IMR-90 (cell line): ENCODE measurements around the gene CD300LD. TPM values are rescaled to one million over a fixed set of nuclear protein-coding genes. Genes with fewer than 3 reads are reported as not detected.

Source experiments
- ATAC-seq: fragments of 200-7000 bp; cut with Tn5 transposase; 2 replicates; pipeline ENCODE4 v1.9.1; 2020; ENCODE audit warnings: low read depth, mild to moderate bottlenecking, moderate library complexity
- BruUV-seq: library from RNA; stranded (reverse); fragments of 400-500 nt; replicated peaks from 2 replicates; lab custom pipeline; 2021; lab: Mats Ljungman, UMichigan
- CTCF ChIA-PET: fragments of 300-600 bp; formaldehyde crosslinking; extraction: SDS; loops from one replicate; lab custom pipeline; 2021; ENCODE audit warnings: antibody characterized with exemption; lab: Yijun Ruan, JAX
- POLR2A ChIA-PET: fragments of 300-600 bp; sonication (Branson Sonifier 250); formaldehyde crosslinking; loops from one replicate; lab custom pipeline; 2022; ENCODE audit warnings: antibody characterized with exemption; ENCODE audit not compliant: unreplicated experiment; lab: Charles Lee
- DNase-seq: peaks from one replicate; pipeline ENCODE4 v3.0.0; 2013
- H2AFZ ChIP-seq: replicated peaks from 2 replicates; pipeline ENCODE3; 2013; ENCODE audit warnings: low read length, mild to moderate bottlenecking; ENCODE audit not compliant: poor library complexity
- H2AK5ac ChIP-seq: 2 replicates; pipeline ENCODE4 v1.6.1; 2013; ENCODE audit warnings: low read depth, low read length, inconsistent platforms
- H2AK9ac ChIP-seq: replicated peaks from 2 replicates; pipeline ENCODE3; 2013; ENCODE audit warnings: mild to moderate bottlenecking, low read depth, low read length, moderate library complexity; ENCODE audit not compliant: poor library complexity
- H2BK120ac ChIP-seq: 2 replicates; pipeline ENCODE4 v1.6.1; 2013; ENCODE audit warnings: low read depth, low read length, inconsistent platforms
- H2BK15ac ChIP-seq: 3 replicates; pipeline ENCODE4 v1.6.1; 2013; ENCODE audit warnings: low read depth, low read length, inconsistent platforms
- H2BK20ac ChIP-seq: 2 replicates; pipeline ENCODE4 v1.6.1; 2013; ENCODE audit warnings: low read depth, mild to moderate bottlenecking, inconsistent platforms, low read length, moderate library complexity
- H2BK5ac ChIP-seq: 2 replicates; pipeline ENCODE4 v1.6.1; 2013; ENCODE audit warnings: mild to moderate bottlenecking, low read depth, low read length, inconsistent platforms; ENCODE audit not compliant: poor library complexity, severe bottlenecking
- H3K14ac ChIP-seq: replicated peaks from 2 replicates; pipeline ENCODE4 v1.6.1; 2013; ENCODE audit warnings: low read depth, low read length, inconsistent platforms
- H3K18ac ChIP-seq: 2 replicates; pipeline ENCODE4 v1.6.1; 2013; ENCODE audit warnings: low read depth, low read length, control low read depth
- H3K23ac ChIP-seq: 2 replicates; pipeline ENCODE4 v1.6.1; 2013; ENCODE audit warnings: low read depth, low read length, inconsistent platforms
- H3K27ac ChIP-seq: 2 replicates; pipeline ENCODE4 v1.5.1; 2013; ENCODE audit warnings: mild to moderate bottlenecking, control low read depth, low read length; ENCODE audit not compliant: insufficient read depth
- H3K27me3 ChIP-seq: 2 replicates; pipeline ENCODE4 v1.6.1; 2013; ENCODE audit warnings: low read length; ENCODE audit not compliant: control insufficient read depth, insufficient read depth
- H3K36me3 ChIP-seq: 2 replicates; pipeline ENCODE4 v1.6.1; 2013; ENCODE audit warnings: low read length, mixed read lengths; ENCODE audit not compliant: control insufficient read depth, insufficient read depth
- H3K4ac ChIP-seq: 2 replicates; pipeline ENCODE4 v1.6.1; 2013; ENCODE audit warnings: low read depth, low read length, inconsistent platforms
- H3K4me1 ChIP-seq: 2 replicates; pipeline ENCODE4 v1.6.1; 2013; ENCODE audit warnings: low read length, mixed read lengths; ENCODE audit not compliant: control insufficient read depth, insufficient read depth
- H3K4me2 ChIP-seq: 2 replicates; pipeline ENCODE4 v1.6.1; 2013; ENCODE audit warnings: low read depth, mild to moderate bottlenecking, control low read depth, low read length, moderate library complexity
- H3K4me3 ChIP-seq: 2 replicates; pipeline ENCODE4 v1.5.1; 2013; ENCODE audit warnings: low read depth, mild to moderate bottlenecking, control low read depth, low read length, moderate library complexity; ENCODE audit not compliant: insufficient read depth
- H3K56ac ChIP-seq: 2 replicates; pipeline ENCODE4 v1.6.1; 2013; ENCODE audit warnings: low read length, inconsistent platforms; ENCODE audit not compliant: insufficient read depth; ENCODE audit errors: extremely low read depth
- H3K79me1 ChIP-seq, 2 experiments: 2 replicates each; pipeline ENCODE4 v1.6.1; 2013; ENCODE audit warnings: low read length in 2 of 2, inconsistent platforms in 1 of 2, low read depth in 1 of 2
- H3K9ac ChIP-seq: 2 replicates; pipeline ENCODE4 v1.6.1; 2013; ENCODE audit warnings: low read depth, low read length, control low read depth
- H3K9me1 ChIP-seq: 2 replicates; pipeline ENCODE4 v1.6.1; 2013; ENCODE audit warnings: low read length, inconsistent platforms; ENCODE audit not compliant: insufficient read depth
- H3K9me3 ChIP-seq: 2 replicates; pipeline ENCODE4 v1.6.1; 2013; ENCODE audit warnings: low read length; ENCODE audit not compliant: control insufficient read depth, insufficient read depth
- H4K20me1 ChIP-seq: 2 replicates; pipeline ENCODE4 v1.6.1; 2013; ENCODE audit warnings: low read length, inconsistent platforms; ENCODE audit not compliant: insufficient read depth
- H4K5ac ChIP-seq: 2 replicates; pipeline ENCODE4 v1.6.1; 2013; ENCODE audit warnings: mild to moderate bottlenecking, low read depth, low read length, control low read depth
- H4K8ac ChIP-seq, 2 experiments: 2 replicates each; pipeline ENCODE4 v1.6.1; 2013; ENCODE audit warnings: low read depth in 2 of 2, low read length in 2 of 2, control low read depth in 1 of 2, inconsistent platforms in 1 of 2
- H4K91ac ChIP-seq: 2 replicates; pipeline ENCODE4 v1.6.1; 2013; ENCODE audit warnings: low read depth, low read length, inconsistent platforms; ENCODE audit not compliant: insufficient read depth
- CHD1 ChIP-seq: IDR thresholded peaks from 2 replicates; pipeline ENCODE4 v1.6.1; 2012; ENCODE audit warnings: low read depth, low read length, improper control_type of control experiment
- MAFK ChIP-seq: IDR thresholded peaks from 2 replicates; pipeline ENCODE4 v1.6.1; 2012; ENCODE audit warnings: low read depth, low read length, improper control_type of control experiment
- WGBS, 2 experiments: methylation state at CpG; one replicate each; pipeline versions ENCODE4 v1.1.5 to v1.1.7; 2013; ENCODE audit warnings: missing lambda C conversion rate in 2 of 2; ENCODE audit not compliant: insufficient read length in 1 of 2; ENCODE audit errors: extremely low coverage in 2 of 2; 5-methylcytosine and 5-hydroxymethylcytosine counted together
- dilution Hi-C: fragments of 300-500 bp; cut with HindIII; formaldehyde crosslinking; loops from one replicate; pipeline ENCODE4 v1.14.3; 2018; ENCODE audit warnings: low sequenced_read_pairs; ENCODE audit not compliant: unreplicated experiment
- in situ Hi-C: fragments of 300-500 bp; cut with MboI; formaldehyde crosslinking; loops from 3 replicates; pipeline ENCODE4 v1.14.3; 2019; ENCODE audit warnings: low sequenced_read_pairs, inconsistent platforms, mixed read lengths
- intact Hi-C: fragments of 100-400 bp; cut with micrococcal nuclease; formaldehyde crosslinking; loops from 2 replicates; pipeline ENCODE4 v1.10.0; 2022
- polyA plus RNA-seq, 3 experiments: library from polyadenylated mRNA; depleted of rRNA; stranded (reverse); fragments of >200 nt; gene quantifications; 2 replicates each; pipeline ENCODE4 v1.2.3, GENCODE V29; 2012; ENCODE audit warnings: low replicate concordance in 1 of 3
- total RNA-seq: library from RNA; depleted of rRNA; stranded (reverse); fragments of >200 nt; gene quantifications from 2 replicates; pipeline ENCODE4 v1.2.3, GENCODE V29; 2012

Gene CD300LD
- total and polyA plus RNA-seq, 2 of the 4 experiments (the other 2 are of a cell fraction) = not detected

GRCh38 chr17:74555427-74555940 lies 36.6 kb downstream of the CD300LD start:
- WGBS, 2 experiments = 50% methylated on average over 2 of the region's 7 CpGs; no CpG with 5 or more reads in 1 of the 2 experiments
- no peak overlapping the region for H4K91ac ChIP-seq
- H3K23ac ChIP-seq = no peak overlapping the region
- no peaks in the 10 kb centered on the region for H3K27me3 ChIP-seq
- no peaks in the 10 kb centered on the region for H4K20me1 ChIP-seq
- H2BK5ac ChIP-seq = no peak overlapping the region
- no peak overlapping the region for H2AK5ac ChIP-seq
- peaks cover 12% of the 10 kb centered on the region for H3K9me3 ChIP-seq
- no peak overlapping the region for H3K9ac ChIP-seq
- CTCF ChIA-PET = no interaction called here
- H2AFZ ChIP-seq = no peak overlapping the region
- no peak overlapping the region for H2BK15ac ChIP-seq
- H3K18ac ChIP-seq = no peak overlapping the region
- intact Hi-C loops (no loop called here), in situ Hi-C loops (no loop called here), dilution Hi-C loops (no loop called here)
- POLR2A ChIA-PET = no interaction called here
- H4K5ac ChIP-seq = no peak overlapping the region
- H3K9me1 ChIP-seq = no peaks in the 10 kb centered on the region
- H2AK9ac ChIP-seq = no peak overlapping the region
- no peaks in the 10 kb centered on the region for H3K79me1 ChIP-seq
- no peak overlapping the region for H3K4me3 ChIP-seq
- H3K56ac ChIP-seq = no peak overlapping the region
- no peak overlapping the region for H3K4ac ChIP-seq
- TF ChIP-seq MAFK = peak; percentile 64
- TF ChIP-seq CHD1 = no peak
- H3K36me3 ChIP-seq = no peaks in the 10 kb centered on the region
- no peak overlapping the region for H4K8ac ChIP-seq
- no peak overlapping the region for H2BK120ac ChIP-seq
- ATAC-seq (no peak), DNase-seq (no peak)
- no TSS peak for BruUV-seq
- H3K14ac ChIP-seq = no peak overlapping the region
- H3K27ac ChIP-seq = no peak overlapping the region
- no peak overlapping the region for H2BK20ac ChIP-seq
- no peaks in the 10 kb centered on the region for H3K4me1 ChIP-seq
- H3K4me2 ChIP-seq = no peak overlapping the region
